Measurements from ENCODE around the gene NELL1.

NELL1 gene

GRCh38 chr11:21489416-21490115 lies 820.2 kb downstream of the NELL1 start:
- DNase-seq (ENCODE audit: low spot score) = no peak

DNA sequence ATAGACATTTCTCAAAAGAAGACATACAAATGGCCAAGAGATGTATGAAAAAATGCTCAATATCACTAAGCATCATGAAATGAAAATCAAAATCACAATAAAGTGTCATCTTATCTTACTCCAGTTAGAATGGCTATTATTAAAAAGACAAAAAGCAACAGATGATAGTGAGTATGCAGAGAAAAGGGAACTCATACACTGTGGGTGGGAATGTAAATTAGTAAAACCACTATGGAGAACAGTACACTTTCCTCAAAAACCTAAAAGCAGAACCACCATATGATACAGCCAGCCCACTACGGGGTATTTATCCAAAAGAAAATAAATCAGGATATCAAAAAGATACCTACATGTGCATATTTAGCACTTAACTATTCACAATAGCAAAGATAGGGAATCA lies 823.5 kb downstream of the NELL1 start:
- no peak for DNase-seq (ENCODE audit: low spot score)

GRCh38 chr11:21494946-21495345 lies 825.6 kb downstream of the NELL1 start:
- no peak for DNase-seq (ENCODE audit: low spot score)

GRCh38 chr11:21495879-21496278 lies 826.5 kb downstream of the NELL1 start:
- DNase-seq (ENCODE audit: low spot score) = no peak

- DNase-seq (ENCODE audit: low spot score) = no peak
These were observed 831.9 kb downstream of the NELL1 start for GRCh38 chr11:21501245-21501644.

GRCh38 chr11:21505070-21505469 lies 835.7 kb downstream of the NELL1 start:
- no peak for DNase-seq (ENCODE audit: low spot score)

DNA sequence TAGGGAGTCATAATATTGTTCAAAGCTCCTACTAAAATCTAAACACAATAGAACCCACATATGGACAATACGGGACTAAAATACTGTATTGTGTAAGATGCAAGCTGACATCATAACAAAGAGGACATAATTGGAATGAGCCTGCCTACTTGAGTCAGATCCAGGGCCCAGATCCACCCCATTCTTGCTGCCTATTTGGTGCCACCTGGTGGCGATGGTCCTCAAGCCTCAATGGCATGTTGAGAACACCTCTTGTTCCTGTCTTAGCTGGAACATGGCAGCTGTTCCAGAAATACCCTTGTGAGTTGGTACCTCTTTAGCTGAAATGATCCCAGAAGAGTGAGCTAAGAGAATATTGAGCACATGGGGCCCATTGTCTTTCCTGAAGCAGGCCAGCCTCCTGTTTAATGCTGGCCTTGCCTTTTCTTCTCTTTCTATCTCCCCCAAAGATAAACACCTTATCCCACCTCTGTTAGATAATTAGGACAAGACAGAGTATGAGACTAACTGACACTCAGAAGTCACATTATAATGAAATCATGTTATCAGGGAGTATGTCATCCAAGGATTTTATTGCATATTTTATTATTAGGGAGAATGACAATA lies 842.6 kb downstream of the NELL1 start:
- DNase-seq (ENCODE audit: low spot score) = peak; percentile 54

DNA sequence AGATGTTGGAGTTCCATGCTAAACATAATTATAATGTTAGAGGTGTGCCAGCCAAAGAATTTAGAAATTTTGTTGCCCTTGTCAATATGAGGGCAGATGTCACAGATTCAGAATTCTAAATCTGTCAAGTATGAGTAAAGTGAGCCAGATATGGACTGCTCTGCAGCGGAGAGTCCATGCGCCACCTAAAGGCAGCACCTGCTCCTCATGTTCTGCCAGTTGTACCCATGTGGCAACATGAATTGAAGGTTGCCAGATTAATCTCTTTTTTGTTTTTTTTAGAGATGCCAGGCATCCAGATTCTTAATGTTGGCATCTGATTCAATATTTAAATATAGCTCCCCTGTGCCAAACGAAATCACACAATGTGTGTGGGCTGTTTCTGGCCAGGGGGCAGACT lies 844.9 kb downstream of the NELL1 start:
- no peak for DNase-seq (ENCODE audit: low spot score)

DNA sequence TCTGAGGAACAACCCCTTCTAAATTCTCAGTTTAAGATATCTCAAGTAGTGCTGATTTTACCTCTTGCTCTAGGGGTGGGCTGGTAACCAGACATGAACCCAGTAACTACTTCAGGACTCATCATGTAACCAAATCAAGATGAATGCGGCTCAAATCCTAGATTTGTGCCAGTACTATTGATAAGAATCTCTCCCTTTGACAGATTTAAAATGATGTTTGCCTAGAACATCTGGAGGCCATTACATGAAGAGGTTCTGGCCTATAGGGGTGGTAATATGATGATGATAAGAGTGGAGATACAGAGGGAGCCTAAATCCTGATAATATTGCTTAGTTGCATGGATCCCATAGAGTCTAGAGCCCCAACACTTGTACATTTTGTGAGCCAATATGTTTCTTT lies 850.9 kb downstream of the NELL1 start:
- no peak for DNase-seq (ENCODE audit: low spot score)

- no peak for DNase-seq (ENCODE audit: low spot score)
These were observed 859.8 kb downstream of the NELL1 start for GRCh38 chr11:21529187-21529586.

DNA sequence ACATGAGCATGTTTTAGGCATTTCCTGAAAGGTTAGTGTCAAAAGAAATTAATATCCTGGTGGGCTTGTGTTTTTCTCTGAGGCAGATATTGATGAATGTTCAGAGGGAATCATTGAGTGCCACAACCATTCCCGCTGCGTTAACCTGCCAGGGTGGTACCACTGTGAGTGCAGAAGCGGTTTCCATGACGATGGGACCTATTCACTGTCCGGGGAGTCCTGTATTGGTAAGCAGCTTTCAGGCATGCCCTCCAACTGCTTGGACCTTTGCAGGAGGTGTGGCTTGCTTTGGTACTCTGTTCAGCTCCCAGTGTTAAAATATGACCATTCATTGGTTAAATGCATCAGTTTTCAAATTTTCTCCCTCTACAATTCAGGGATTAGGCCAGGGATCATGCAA lies 864.9 kb downstream of the NELL1 start:
- DNase-seq (ENCODE audit: low spot score) = no peak

DNA sequence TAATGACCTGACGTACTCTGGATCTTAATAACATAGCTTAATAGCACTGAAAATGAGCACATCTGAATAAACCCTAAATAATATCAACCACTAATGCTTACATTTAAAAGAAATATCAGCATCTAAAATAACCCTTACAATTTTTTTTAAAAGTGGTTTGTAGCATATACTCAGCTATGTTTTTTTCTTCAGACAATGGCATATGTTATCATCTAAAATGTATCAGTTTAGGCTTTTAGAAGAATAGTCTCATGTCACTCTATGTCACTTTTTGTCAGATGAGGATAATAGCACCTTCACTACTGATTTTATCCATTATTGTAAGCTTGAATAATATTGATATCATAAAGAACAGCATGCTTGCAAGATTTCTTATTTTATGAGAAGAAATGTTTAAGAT lies 868.6 kb downstream of the NELL1 start:
- DNase-seq (ENCODE audit: low spot score) = no peak

GRCh38 chr11:21541187-21541751 lies 871.9 kb downstream of the NELL1 start:
- no peak for DNase-seq (ENCODE audit: low spot score)

DNA sequence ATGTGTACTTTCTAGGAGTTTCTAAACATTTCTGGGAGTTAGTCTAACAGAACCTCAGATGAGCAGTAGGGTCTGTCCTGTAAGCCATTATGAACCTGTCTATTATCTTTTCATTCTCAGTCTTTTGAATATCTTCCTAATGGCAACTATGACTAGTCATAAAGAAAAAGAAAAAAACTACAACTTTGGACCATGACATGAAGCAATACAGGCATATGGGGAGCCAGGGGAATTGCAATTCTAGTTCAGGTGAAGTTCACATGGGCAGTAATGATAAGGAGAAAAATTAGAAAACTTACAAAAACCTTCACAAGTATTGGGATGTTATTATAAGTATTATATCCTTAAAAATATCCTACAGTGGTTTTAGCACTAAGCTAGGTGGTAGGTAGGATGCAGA lies 874.5 kb downstream of the NELL1 start:
- no peak for DNase-seq (ENCODE audit: low spot score)

DNA sequence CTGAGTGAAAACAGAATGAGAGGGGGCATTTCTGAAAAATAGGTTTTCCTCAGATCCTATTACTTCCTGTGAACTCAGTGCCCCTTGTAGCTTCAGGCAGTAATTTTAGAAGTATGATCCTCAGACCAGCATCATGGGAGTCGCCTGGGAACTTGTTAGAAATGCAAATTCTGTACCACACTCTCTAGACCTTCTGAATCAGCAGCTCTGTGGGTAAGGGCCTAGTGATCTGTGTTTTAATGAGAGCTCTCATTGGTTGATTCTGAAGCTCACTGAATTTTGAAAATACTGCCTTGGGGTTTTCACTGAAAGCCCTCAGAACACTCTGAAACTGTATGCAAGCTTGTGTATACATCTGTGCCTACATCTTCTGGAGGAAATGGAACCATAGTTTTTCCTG lies 876.3 kb downstream of the NELL1 start:
- no peak for DNase-seq (ENCODE audit: low spot score)

DNA sequence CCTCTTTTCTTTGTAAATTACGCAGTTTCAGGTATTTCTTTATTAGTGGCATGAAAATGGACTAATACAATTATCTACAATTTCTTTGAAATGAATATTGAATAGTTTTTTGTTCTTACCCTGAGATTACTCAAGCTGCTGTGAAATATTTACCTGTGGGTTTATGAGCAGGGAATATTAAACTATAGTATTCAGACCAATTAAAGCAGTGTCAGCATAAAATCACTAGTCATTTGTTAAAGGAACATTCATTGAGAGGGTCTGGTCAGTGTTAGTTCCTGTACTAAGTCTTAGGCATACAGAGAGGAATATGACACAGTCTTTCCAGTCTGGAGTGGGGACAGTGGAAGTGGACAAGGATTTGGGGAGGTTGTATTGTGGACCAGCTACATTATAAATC lies 877.3 kb downstream of the NELL1 start:
- no peak for DNase-seq (ENCODE audit: low spot score)

DNA sequence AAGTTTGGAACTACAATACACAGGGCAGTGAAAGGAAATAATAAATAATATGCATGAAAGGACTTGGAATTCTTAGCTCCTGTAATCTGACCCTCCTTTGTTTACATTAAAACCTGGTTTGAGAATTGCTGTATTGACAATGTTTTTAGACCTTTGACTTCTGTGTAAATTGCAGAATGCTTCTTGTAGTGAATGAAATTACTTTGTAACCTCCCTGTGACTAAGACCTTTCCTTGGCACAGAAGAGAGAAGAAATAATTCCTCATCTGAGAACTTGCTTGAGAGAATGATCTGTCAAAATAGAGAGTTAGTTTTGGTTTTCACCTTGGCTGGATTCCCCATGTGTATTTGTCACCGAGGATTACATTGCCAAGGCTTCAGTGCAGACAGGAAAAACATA lies 883.5 kb downstream of the NELL1 start:
- no peak for DNase-seq (ENCODE audit: low spot score)

DNA sequence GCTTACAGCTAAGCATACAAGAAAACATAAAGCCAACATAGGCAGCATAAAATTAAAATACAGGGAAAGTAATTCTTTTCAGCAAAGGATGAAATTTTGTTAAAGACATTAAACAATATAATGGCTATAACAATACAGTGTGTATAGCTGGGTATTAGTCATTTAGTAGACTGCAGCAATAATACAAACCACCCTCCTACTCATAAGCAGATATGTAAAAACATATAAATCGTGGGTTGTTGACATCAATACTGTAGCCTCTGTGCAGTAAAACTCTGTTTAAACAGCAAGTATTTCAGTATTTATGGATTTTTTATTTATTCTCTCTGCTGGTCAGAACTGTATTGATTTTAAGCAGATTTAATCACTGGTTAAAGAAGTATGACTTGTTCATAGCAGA lies 884.4 kb downstream of the NELL1 start:
- DNase-seq (ENCODE audit: low spot score) = no peak

GRCh38 chr11:21554284-21554683 lies 884.9 kb downstream of the NELL1 start:
- DNase-seq (ENCODE audit: low spot score) = no peak

DNA sequence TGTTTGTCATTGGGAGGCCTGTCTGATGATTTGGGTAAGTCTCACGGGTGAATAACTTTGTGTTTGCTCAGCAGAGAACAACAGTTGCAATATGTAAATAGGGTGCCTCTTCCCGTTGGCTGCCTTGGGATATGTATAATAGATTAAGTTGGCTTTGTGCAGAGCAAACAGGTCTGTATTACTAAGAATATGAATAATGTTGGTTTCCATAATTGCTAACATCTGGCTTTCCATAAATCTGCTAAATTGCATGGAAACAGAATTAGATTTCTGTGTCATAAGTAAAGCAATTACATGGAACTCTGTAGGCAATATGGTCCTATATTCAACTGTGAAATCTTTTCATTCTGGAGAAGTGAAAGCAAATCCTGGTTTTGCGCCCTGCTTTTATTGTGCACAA lies 887.5 kb downstream of the NELL1 start:
- DNase-seq (ENCODE audit: low spot score) = no peak

GRCh38 chr11:21560466-21560975 lies 891.1 kb downstream of the NELL1 start:
- DNase-seq (ENCODE audit: low spot score) = no peak

- no peak for DNase-seq (ENCODE audit: low spot score)
These were observed 892.2 kb downstream of the NELL1 start for GRCh38 chr11:21561581-21561980.

GRCh38 chr11:21564095-21564494 lies 894.7 kb downstream of the NELL1 start:
- DNase-seq (ENCODE audit: low spot score) = no peak
